ENCODE results near the gene IL36RN.

GRCh38 chr2:113081488-113082210 is 22.7 kb downstream of the IL36RN start:
- TF ChIP-seq EZH2 (IDR thresholded peaks at IDR 0.05; ENCODE audit: borderline replicate concordance, low read depth, low read length, poor library complexity, severe bottlenecking): no peak
- TF ChIP-seq CTCF (conservative IDR thresholded peaks at IDR 0.05; ENCODE audit: low read depth, low read length): no peak

Measured in A673 (cell line).